ENCODE data around the gene RNPEP.
"Not testable (repeated sequence)": the region's sequence is repeated elsewhere in the genome, so short reads cannot be mapped to it uniquely, and the experiment has no call there.

The RNPEP gene
- total RNA-seq, result 15.2 to 29.6 (median 26.7) reads per million in 3 donors

GRCh38 chr1:201982623-201983379, at the start of gene RNPEP:
RNPEP (plus strand) TSS chr1:201982648; CDS start chr1:201982667, 19 bp downstream.
- peak within 1 kb of the TSS; percentile 70 for H3K27ac ChIP-seq (ENCODE audit: insufficient read depth, low read length, poor library complexity, severe bottlenecking)
- H3K4me1 ChIP-seq (ENCODE audit: control insufficient read depth, insufficient read depth, low read length, poor library complexity, severe bottlenecking), result peaks cover 5% of the 10 kb centered on the region
- H3K27me3 ChIP-seq (replicated peaks; ENCODE audit: control insufficient read depth, insufficient read depth, low read length, poor library complexity, severe bottlenecking), result no peaks in the 10 kb centered on the region
- no peaks in the 10 kb centered on the region for H3K9me3 ChIP-seq (ENCODE audit: control insufficient read depth, low read length)
- DNase-seq, result peak; percentile 25 to 38 (median 34)
- peak within 1 kb of the TSS; percentile 74 for H3K4me3 ChIP-seq (ENCODE audit: insufficient read depth, low read depth, low read length, poor library complexity, severe bottlenecking)
- no peaks in the 10 kb centered on the region for H3K36me3 ChIP-seq (ENCODE audit: control insufficient read depth, insufficient read depth, low read length)

- no peaks in the 10 kb centered on the region for H3K36me3 ChIP-seq (ENCODE audit: control insufficient read depth, insufficient read depth, low read length)
- no peaks in the 10 kb centered on the region for H3K27me3 ChIP-seq (replicated peaks; ENCODE audit: control insufficient read depth, insufficient read depth, low read length, poor library complexity, severe bottlenecking)
- no peak overlapping the region for H3K4me3 ChIP-seq (ENCODE audit: insufficient read depth, low read depth, low read length, poor library complexity, severe bottlenecking)
Observed at GRCh38 chr1:201933840-201934430, 48.5 kb upstream of the RNPEP start.

GRCh38 chr1:201937624-201938213, 44.7 kb upstream of the RNPEP start:
- Histone ChIP-seq H3K4me3 (ENCODE audit: insufficient read depth, low read depth, low read length, poor library complexity, severe bottlenecking) (no peak overlapping the region), H3K27ac (ENCODE audit: insufficient read depth, low read length, poor library complexity, severe bottlenecking) (no peak overlapping the region), H3K4me1 (ENCODE audit: control insufficient read depth, insufficient read depth, low read length, poor library complexity, severe bottlenecking) (no peaks in the 10 kb centered on the region), H3K27me3 (replicated peaks; ENCODE audit: control insufficient read depth, insufficient read depth, low read length, poor library complexity, severe bottlenecking) (no peaks in the 10 kb centered on the region), H3K9me3 (ENCODE audit: control insufficient read depth, low read length) (no peaks in the 10 kb centered on the region), H3K36me3 (ENCODE audit: control insufficient read depth, insufficient read depth, low read length) (no peaks in the 10 kb centered on the region)
- DNase-seq, result no peak

More at GRCh38 chr1:201933840-201934430, 48.5 kb upstream of the RNPEP start:
- H3K4me1 ChIP-seq (ENCODE audit: control insufficient read depth, insufficient read depth, low read length, poor library complexity, severe bottlenecking), result no peaks in the 10 kb centered on the region
- no peaks in the 10 kb centered on the region for H3K9me3 ChIP-seq (ENCODE audit: control insufficient read depth, low read length)
- no peak overlapping the region for H3K27ac ChIP-seq (ENCODE audit: insufficient read depth, low read length, poor library complexity, severe bottlenecking)
- DNase-seq, result no peak

- H3K4me1 ChIP-seq (ENCODE audit: control insufficient read depth, insufficient read depth, low read length, poor library complexity, severe bottlenecking), result no peaks in the 10 kb centered on the region
- no peak for DNase-seq
- H3K27me3 ChIP-seq (replicated peaks; ENCODE audit: control insufficient read depth, insufficient read depth, low read length, poor library complexity, severe bottlenecking), result no peaks in the 10 kb centered on the region
- H3K4me3 ChIP-seq (ENCODE audit: insufficient read depth, low read depth, low read length, poor library complexity, severe bottlenecking), result no peak overlapping the region
- H3K27ac ChIP-seq (ENCODE audit: insufficient read depth, low read length, poor library complexity, severe bottlenecking), result no peak overlapping the region
- no peaks in the 10 kb centered on the region for H3K36me3 ChIP-seq (ENCODE audit: control insufficient read depth, insufficient read depth, low read length)
- no peaks in the 10 kb centered on the region for H3K9me3 ChIP-seq (ENCODE audit: control insufficient read depth, low read length)
Observed at GRCh38 chr1:201938440-201939035, 43.9 kb upstream of the RNPEP start.

- no peak overlapping the region for H3K27ac ChIP-seq (ENCODE audit: insufficient read depth, low read length, poor library complexity, severe bottlenecking)
- H3K4me3 ChIP-seq (ENCODE audit: insufficient read depth, low read depth, low read length, poor library complexity, severe bottlenecking), result no peak overlapping the region
- H3K9me3 ChIP-seq (ENCODE audit: control insufficient read depth, low read length), result no peaks in the 10 kb centered on the region
- H3K27me3 ChIP-seq (replicated peaks; ENCODE audit: control insufficient read depth, insufficient read depth, low read length, poor library complexity, severe bottlenecking), result no peaks in the 10 kb centered on the region
- H3K36me3 ChIP-seq (ENCODE audit: control insufficient read depth, insufficient read depth, low read length), result no peaks in the 10 kb centered on the region
- no peaks in the 10 kb centered on the region for H3K4me1 ChIP-seq (ENCODE audit: control insufficient read depth, insufficient read depth, low read length, poor library complexity, severe bottlenecking)
- no peak for DNase-seq
Observed at GRCh38 chr1:201939148-201939547, 43.3 kb upstream of the RNPEP start.

- Histone ChIP-seq H3K4me3 (ENCODE audit: insufficient read depth, low read depth, low read length, poor library complexity, severe bottlenecking) (no peak overlapping the region), H3K27me3 (replicated peaks; ENCODE audit: control insufficient read depth, insufficient read depth, low read length, poor library complexity, severe bottlenecking) (no peaks in the 10 kb centered on the region), H3K9me3 (ENCODE audit: control insufficient read depth, low read length) (no peaks in the 10 kb centered on the region), H3K4me1 (ENCODE audit: control insufficient read depth, insufficient read depth, low read length, poor library complexity, severe bottlenecking) (no peaks in the 10 kb centered on the region), H3K36me3 (ENCODE audit: control insufficient read depth, insufficient read depth, low read length) (no peaks in the 10 kb centered on the region), H3K27ac (ENCODE audit: insufficient read depth, low read length, poor library complexity, severe bottlenecking) (no peak overlapping the region)
- no peak for DNase-seq
Observed at GRCh38 chr1:201939574-201939973, 42.9 kb upstream of the RNPEP start.

GRCh38 chr1:201940316-201940715, 42.1 kb upstream of the RNPEP start:
- H3K9me3 ChIP-seq (ENCODE audit: control insufficient read depth, low read length); H3K36me3 ChIP-seq (ENCODE audit: control insufficient read depth, insufficient read depth, low read length); H3K27ac ChIP-seq (ENCODE audit: insufficient read depth, low read length, poor library complexity, severe bottlenecking); H3K4me1 ChIP-seq (ENCODE audit: control insufficient read depth, insufficient read depth, low read length, poor library complexity, severe bottlenecking); DNase-seq; H3K27me3 ChIP-seq (replicated peaks; ENCODE audit: control insufficient read depth, insufficient read depth, low read length, poor library complexity, severe bottlenecking); H3K4me3 ChIP-seq (ENCODE audit: insufficient read depth, low read depth, low read length, poor library complexity, severe bottlenecking): not testable (repeated sequence)

- Histone ChIP-seq H3K36me3 (ENCODE audit: control insufficient read depth, insufficient read depth, low read length) (no peaks in the 10 kb centered on the region), H3K9me3 (ENCODE audit: control insufficient read depth, low read length) (no peaks in the 10 kb centered on the region), H3K4me3 (ENCODE audit: insufficient read depth, low read depth, low read length, poor library complexity, severe bottlenecking) (no peak overlapping the region), H3K4me1 (ENCODE audit: control insufficient read depth, insufficient read depth, low read length, poor library complexity, severe bottlenecking) (no peaks in the 10 kb centered on the region), H3K27ac (ENCODE audit: insufficient read depth, low read length, poor library complexity, severe bottlenecking) (no peak overlapping the region), H3K27me3 (replicated peaks; ENCODE audit: control insufficient read depth, insufficient read depth, low read length, poor library complexity, severe bottlenecking) (peaks cover 7% of the 10 kb centered on the region)
- no peak for DNase-seq
Observed at GRCh38 chr1:201941420-201942128, 40.9 kb upstream of the RNPEP start.

GRCh38 chr1:201942129-201942495, 40.3 kb upstream of the RNPEP start:
- Histone ChIP-seq H3K27ac (ENCODE audit: insufficient read depth, low read length, poor library complexity, severe bottlenecking) (no peak overlapping the region), H3K36me3 (ENCODE audit: control insufficient read depth, insufficient read depth, low read length) (no peaks in the 10 kb centered on the region), H3K9me3 (ENCODE audit: control insufficient read depth, low read length) (no peaks in the 10 kb centered on the region), H3K4me1 (ENCODE audit: control insufficient read depth, insufficient read depth, low read length, poor library complexity, severe bottlenecking) (no peaks in the 10 kb centered on the region), H3K27me3 (replicated peaks; ENCODE audit: control insufficient read depth, insufficient read depth, low read length, poor library complexity, severe bottlenecking) (peaks cover 9% of the 10 kb centered on the region), H3K4me3 (ENCODE audit: insufficient read depth, low read depth, low read length, poor library complexity, severe bottlenecking) (no peak overlapping the region)
- no peak for DNase-seq
